ENCODE results near the gene LINGO4.

The LINGO4 gene

GRCh38 chr1:151833172-151833900, 28.1 kb upstream of the LINGO4 start:
- Histone ChIP-seq H3K27me3 (peaks cover 0 to 67% of the 10 kb centered on the region in 2 donors), H3K27ac (no peak overlapping the region), H3K9me3 (no peaks in the 10 kb centered on the region), H3K4me3 (no peak overlapping the region), H3K4me1 (peaks cover 0 to 27% (median 8%) of the 10 kb centered on the region in 4 donors), H3K36me3 (no peaks in the 10 kb centered on the region)
- TF ChIP-seq CTCF (IDR thresholded peaks at IDR 0.05): no peak
- intact Hi-C loops (cut with DNase I; ENCODE audit: low total_unique reads): no loop called here
- DNase-seq: no peak

- DNase-seq: no peak
- intact Hi-C loops (cut with DNase I; ENCODE audit: low total_unique reads): no loop called here
- H3K36me3 ChIP-seq: no peaks in the 10 kb centered on the region
- peaks cover 0 to 21% (median under 1%) of the 10 kb centered on the region in 4 donors for H3K4me1 ChIP-seq
- no peak overlapping the region for H3K4me3 ChIP-seq
- no peaks in the 10 kb centered on the region for H3K9me3 ChIP-seq
- H3K27me3 ChIP-seq: peaks cover 0 to 67% of the 10 kb centered on the region in 2 donors
- no peak overlapping the region for H3K27ac ChIP-seq
- TF ChIP-seq CTCF (IDR thresholded peaks at IDR 0.05): no peak
These were observed 27.2 kb upstream of the LINGO4 start for GRCh38 chr1:151832318-151832980.

- H3K36me3 ChIP-seq: no peaks in the 10 kb centered on the region
- H3K9me3 ChIP-seq: no peaks in the 10 kb centered on the region
- H3K4me1 ChIP-seq: peaks cover 0 to 14% (median 0%) of the 10 kb centered on the region in 4 donors
- H3K27me3 ChIP-seq: peaks cover 0 to 66% of the 10 kb centered on the region in 2 donors
- intact Hi-C loops (cut with DNase I; ENCODE audit: low total_unique reads): no loop called here
- no peak for DNase-seq
- no peak within 1 kb of the TSS for H3K27ac ChIP-seq
- no peak for TF ChIP-seq CTCF (IDR thresholded peaks at IDR 0.05)
- H3K4me3 ChIP-seq: no peak within 1 kb of the TSS
These were observed 26.4 kb upstream of the LINGO4 start, which contains the start of gene RORC for GRCh38 chr1:151831605-151832004. Gene RORC, minus strand, starts transcription at chr1:151831802. Its CDS starts 38 bp downstream, at chr1:151831764.

- peaks cover 0 to 14% (median 0%) of the 10 kb centered on the region in 4 donors for H3K4me1 ChIP-seq
- H3K9me3 ChIP-seq: no peaks in the 10 kb centered on the region
- no peak for TF ChIP-seq CTCF (IDR thresholded peaks at IDR 0.05)
- no peak overlapping the region for H3K27ac ChIP-seq
- no peak for DNase-seq
- intact Hi-C loops (cut with DNase I; ENCODE audit: low total_unique reads): no loop called here
- no peak overlapping the region for H3K4me3 ChIP-seq
- peaks cover 0 to 66% of the 10 kb centered on the region in 2 donors for H3K27me3 ChIP-seq
- H3K36me3 ChIP-seq: no peaks in the 10 kb centered on the region
These were observed 26.0 kb upstream of the LINGO4 start for GRCh38 chr1:151831256-151831591.

- TF ChIP-seq CTCF (IDR thresholded peaks at IDR 0.05): no peak
- no peak overlapping the region for H3K4me3 ChIP-seq
- H3K27me3 ChIP-seq: peaks cover 0 to 58% of the 10 kb centered on the region in 2 donors
- no peaks in the 10 kb centered on the region for H3K36me3 ChIP-seq
- no peak for DNase-seq
- H3K4me1 ChIP-seq: peaks cover 0 to 14% (median 0%) of the 10 kb centered on the region in 4 donors
- H3K27ac ChIP-seq: no peak overlapping the region
- no peaks in the 10 kb centered on the region for H3K9me3 ChIP-seq
- intact Hi-C loops (cut with DNase I; ENCODE audit: low total_unique reads): no loop called here
These were observed 24.8 kb upstream of the LINGO4 start for GRCh38 chr1:151830055-151830454.

Measured in tibial artery (tissue), 4 donors.